ENCODE results near the gene ZNF556. TPM values are rescaled to one million over a fixed set of nuclear protein-coding genes. Genes with fewer than 3 reads are reported as not detected.

ZNF556 gene
- total RNA-seq, 4 donors from 2014 or later: not detected

DNA sequence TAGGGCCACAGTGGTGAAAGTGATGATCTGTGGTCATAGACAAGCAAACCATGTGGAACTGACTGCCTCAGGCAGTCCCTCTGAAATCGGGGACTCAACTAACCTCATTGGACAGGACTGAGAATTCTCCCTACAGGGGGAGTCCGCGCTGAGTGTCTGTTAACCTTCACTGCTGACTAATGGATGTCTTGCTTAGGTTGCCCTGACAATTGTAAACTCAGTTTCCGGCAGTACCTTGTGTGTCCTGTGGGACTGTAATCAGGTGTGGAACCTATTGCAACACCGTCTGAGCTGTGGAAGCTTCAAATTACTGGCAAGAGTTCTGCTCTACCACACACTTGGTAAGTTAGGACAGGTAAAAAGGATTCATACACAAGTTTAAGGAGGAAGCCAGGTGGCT lies 55.9 kb downstream of the ZNF556 start:
- DNase-seq: no peak
- in situ Hi-C loops (cut with MboI; ENCODE audit: low pct_ligation_motif_present in 1 of 4, low pct_unique_long_range_greater_than_20kb in 1 of 4, low sequenced_read_pairs in 3 of 4): no loop called here
- 53 to 67% methylated on average over 1 to 5 of the region's 5 CpGs for WGBS, 2 donors (ENCODE audit: low coverage in 1 of 2)

DNA sequence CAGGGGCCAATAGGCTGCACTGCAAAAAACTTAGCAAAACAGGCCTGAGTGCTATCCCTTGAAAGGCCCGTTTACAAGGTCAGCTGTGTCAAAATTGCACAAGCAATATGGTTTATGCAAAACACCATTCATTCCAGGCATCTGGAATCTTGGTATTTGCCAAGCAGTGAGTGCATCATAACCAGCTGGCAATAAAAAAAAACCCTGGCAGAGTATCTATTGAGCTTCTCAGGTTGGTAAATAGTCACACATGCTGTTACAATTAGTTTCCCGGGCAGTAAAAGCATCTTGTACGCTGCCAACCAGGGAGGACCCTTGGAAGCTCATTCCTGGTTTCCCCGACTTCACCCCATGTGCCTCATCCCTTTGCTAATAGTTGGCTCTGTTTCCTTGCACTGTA lies 56.4 kb downstream of the ZNF556 start:
- intact Hi-C loops (cut with DNase I; ENCODE audit: low total_unique reads): no loop called here
- Histone ChIP-seq H3K27ac (peak overlapping the region in 3 of 4 donors; percentile 9 to 33 (median 26)), H3K4me3 (no peak overlapping the region), H3K9me3 (no peaks in the 10 kb centered on the region), H3K4me1 (peaks cover 0 to 14% (median 10%) of the 10 kb centered on the region in 4 donors), H3K36me3 (peaks cover 0 to 9% (median 3%) of the 10 kb centered on the region in 4 donors), H3K27me3 (no peaks in the 10 kb centered on the region)
- in situ Hi-C loops (cut with MboI; ENCODE audit: low pct_ligation_motif_present in 1 of 4, low pct_unique_long_range_greater_than_20kb in 1 of 4, low sequenced_read_pairs in 3 of 4): no loop called here
- DNase-seq: no peak
- TF ChIP-seq POLR2A (IDR thresholded peaks at IDR 0.05) (no peak), EP300 (IDR thresholded peaks at IDR 0.05; ENCODE audit: low read depth) (peak; percentile 16), POLR2AphosphoS5 (IDR thresholded peaks at IDR 0.05) (peak in 2 of 3 donors; percentile 15 to 17)
- TF ChIP-seq, protein P1, sequence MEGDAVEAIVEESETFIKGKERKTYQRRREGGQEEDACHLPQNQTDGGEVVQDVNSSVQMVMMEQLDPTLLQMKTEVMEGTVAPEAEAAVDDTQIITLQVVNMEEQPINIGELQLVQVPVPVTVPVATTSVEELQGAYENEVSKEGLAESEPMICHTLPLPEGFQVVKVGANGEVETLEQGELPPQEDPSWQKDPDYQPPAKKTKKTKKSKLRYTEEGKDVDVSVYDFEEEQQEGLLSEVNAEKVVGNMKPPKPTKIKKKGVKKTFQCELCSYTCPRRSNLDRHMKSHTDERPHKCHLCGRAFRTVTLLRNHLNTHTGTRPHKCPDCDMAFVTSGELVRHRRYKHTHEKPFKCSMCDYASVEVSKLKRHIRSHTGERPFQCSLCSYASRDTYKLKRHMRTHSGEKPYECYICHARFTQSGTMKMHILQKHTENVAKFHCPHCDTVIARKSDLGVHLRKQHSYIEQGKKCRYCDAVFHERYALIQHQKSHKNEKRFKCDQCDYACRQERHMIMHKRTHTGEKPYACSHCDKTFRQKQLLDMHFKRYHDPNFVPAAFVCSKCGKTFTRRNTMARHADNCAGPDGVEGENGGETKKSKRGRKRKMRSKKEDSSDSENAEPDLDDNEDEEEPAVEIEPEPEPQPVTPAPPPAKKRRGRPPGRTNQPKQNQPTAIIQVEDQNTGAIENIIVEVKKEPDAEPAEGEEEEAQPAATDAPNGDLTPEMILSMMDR (IDR thresholded peaks at IDR 0.05): no peak
- WGBS, 2 donors (ENCODE audit: low coverage in 1 of 2): 30% methylated on average over 4 of the region's 4 CpGs; no CpG with 5 or more reads in 1 of the 2 donors

More for the DNA sequence above, 55.9 kb downstream of the ZNF556 start:
- peaks cover 0 to 14% (median 4%) of the 10 kb centered on the region in 4 donors for H3K36me3 ChIP-seq
- peak overlapping the region in 3 of 4 donors; percentile 9 to 33 (median 26) for H3K27ac ChIP-seq
- H3K4me3 ChIP-seq: no peak overlapping the region
- no peaks in the 10 kb centered on the region for H3K9me3 ChIP-seq
- TF ChIP-seq POLR2AphosphoS5 (IDR thresholded peaks at IDR 0.05) (no peak), POLR2A (IDR thresholded peaks at IDR 0.05) (no peak)
- TF ChIP-seq, protein P1 (IDR thresholded peaks at IDR 0.05): peak in 1 of 5 experiments; percentile 27
- H3K4me1 ChIP-seq: peaks cover 0 to 14% (median 10%) of the 10 kb centered on the region in 4 donors
- H3K27me3 ChIP-seq: no peaks in the 10 kb centered on the region
- intact Hi-C loops (cut with DNase I; ENCODE audit: low total_unique reads): no loop called here

DNA sequence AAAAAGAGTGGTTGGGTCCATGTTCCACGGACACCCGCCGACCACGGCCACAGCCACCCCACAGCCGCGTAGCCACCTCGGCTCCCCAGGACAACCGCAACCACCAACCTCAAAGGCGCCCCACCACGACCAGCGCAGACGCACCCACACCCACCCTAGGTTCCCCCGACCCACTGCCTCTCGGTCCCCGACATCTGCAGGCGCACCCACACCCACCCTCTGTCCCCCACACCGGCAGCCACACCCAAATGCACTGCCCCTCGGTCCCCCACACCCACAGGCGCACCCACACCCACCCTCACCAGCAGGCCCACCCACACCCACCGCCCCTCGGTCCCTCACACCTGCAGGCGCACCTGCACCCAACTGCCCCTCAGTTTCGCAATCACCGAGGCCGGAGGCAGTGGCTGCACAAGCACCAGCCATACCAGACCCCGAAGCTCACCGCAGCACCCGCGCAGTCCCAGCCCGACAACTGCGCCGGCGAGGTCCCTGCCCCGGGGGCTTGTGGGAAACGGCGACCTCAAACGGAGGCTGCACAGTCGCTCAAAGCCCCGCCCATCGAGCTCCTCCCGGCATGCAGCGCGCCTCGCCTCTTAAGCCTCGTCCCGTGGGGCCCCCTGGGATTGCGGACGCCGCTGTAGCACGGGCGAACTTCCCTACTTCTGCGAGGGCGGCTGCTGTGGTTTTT lies 59.4 kb downstream of the ZNF556 start:
- Histone ChIP-seq H3K4me3 (no peak overlapping the region), H3K9me3 (no peaks in the 10 kb centered on the region), H3K4me1 (peaks cover 0 to 14% (median 10%) of the 10 kb centered on the region in 4 donors), H3K27ac (no peak overlapping the region), H3K27me3 (no peaks in the 10 kb centered on the region), H3K36me3 (no peaks in the 10 kb centered on the region)
- in situ Hi-C loops (cut with MboI; ENCODE audit: low pct_ligation_motif_present in 1 of 4, low pct_unique_long_range_greater_than_20kb in 1 of 4, low sequenced_read_pairs in 3 of 4) (no loop called here), intact Hi-C loops (cut with DNase I; ENCODE audit: low total_unique reads) (no loop called here)
- no peak for DNase-seq
- no peak for TF ChIP-seq EP300 (IDR thresholded peaks at IDR 0.05; ENCODE audit: low read depth)
- TF ChIP-seq POLR2AphosphoS5 (IDR thresholded peaks at IDR 0.05): no peak
- no peak for TF ChIP-seq POLR2A (IDR thresholded peaks at IDR 0.05)
- TF ChIP-seq, protein P1 (IDR thresholded peaks at IDR 0.05): no peak
- 94% methylated on average over 44 of the region's 53 CpGs; no CpG with 5 or more reads in 1 of the 2 donors for WGBS, 2 donors (ENCODE audit: low coverage in 1 of 2)

DNA sequence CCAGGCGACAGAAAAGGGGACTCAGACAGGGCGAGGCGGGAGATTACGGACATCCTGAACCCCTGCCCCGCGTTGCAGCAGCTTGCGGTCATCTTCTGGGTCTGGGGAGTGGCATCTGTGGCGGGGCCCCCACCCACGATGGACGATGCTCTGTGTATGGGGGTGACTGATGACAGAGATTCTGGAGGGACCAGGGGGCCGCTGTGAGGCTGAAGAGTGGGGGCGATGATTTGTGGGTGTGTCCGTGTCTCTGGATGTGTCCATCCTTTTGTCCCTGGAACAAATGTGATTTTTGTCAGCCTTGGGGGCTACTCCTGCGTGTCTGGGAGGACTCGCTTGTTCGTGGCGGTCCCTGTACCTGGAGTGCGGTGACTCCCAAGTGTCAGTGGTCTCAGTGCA lies 59.9 kb downstream of the ZNF556 start:
- WGBS, 2 donors (ENCODE audit: low coverage in 1 of 2): 95 to 96% methylated on average over 4 to 18 of the region's 18 CpGs
- Histone ChIP-seq H3K4me3 (no peak overlapping the region), H3K4me1 (peaks cover 0 to 14% (median 10%) of the 10 kb centered on the region in 4 donors), H3K27me3 (no peaks in the 10 kb centered on the region), H3K27ac (no peak overlapping the region), H3K36me3 (peaks cover 0 to 2% (median 0%) of the 10 kb centered on the region in 4 donors), H3K9me3 (peaks cover under 1 to 2% of the 10 kb centered on the region in 2 donors)
- in situ Hi-C loops (cut with MboI; ENCODE audit: low pct_ligation_motif_present in 1 of 4, low pct_unique_long_range_greater_than_20kb in 1 of 4, low sequenced_read_pairs in 3 of 4) (no loop called here), intact Hi-C loops (cut with DNase I; ENCODE audit: low total_unique reads) (no loop called here)
- DNase-seq: no peak
- TF ChIP-seq POLR2AphosphoS5 (IDR thresholded peaks at IDR 0.05): no peak

Other genes starting within 250 kb of the ZNF556 start
- gene GNG7, start 164.6 kb upstream of the ZNF556 start, total RNA-seq: 10 to 100 TPM in 1 of 4 donors, 1 to 10 TPM in 3; 1.6 to 13.1 (median 4.0) TPM
- 1 to 10 TPM in 1 of 4 donors, under 1 TPM in 2, not detected in 1; 0.41 to 1.4 (median 0.64) TPM for gene DIRAS1, start 146.0 kb upstream of the ZNF556 start, total RNA-seq
- gene SLC39A3, start 127.3 kb upstream of the ZNF556 start, total RNA-seq: 10 to 100 TPM; 10.1 to 40.4 (median 24.7) TPM
- 10 to 100 TPM; 37.0 to 66.6 (median 47.5) TPM for gene SGTA, start 84.1 kb upstream of the ZNF556 start, total RNA-seq
- 100 to 1,000 TPM in 1 of 4 donors, 10 to 100 TPM in 3; 32.9 to 149 (median 42.0) TPM for gene THOP1, start 81.8 kb upstream of the ZNF556 start, total RNA-seq
- gene ZNF554, start 47.5 kb upstream of the ZNF556 start, total RNA-seq: 10 to 100 TPM in 1 of 4 donors, 1 to 10 TPM in 2, under 1 TPM in 1; 0.75 to 10.2 (median 4.9) TPM
- gene ZNF555, start 25.9 kb upstream of the ZNF556 start, total RNA-seq: 1 to 10 TPM; 2.6 to 6.4 (median 3.9) TPM
- gene ZNF57, start 33.6 kb downstream of the ZNF556 start, total RNA-seq: 10 to 100 TPM in 3 of 4 donors, 1 to 10 TPM in 1; 1.2 to 22.1 (median 14.1) TPM
- gene ZNF77, start 77.6 kb downstream of the ZNF556 start, total RNA-seq: 1 to 10 TPM in 3 of 4 donors, not detected in 1; 4.2 to 9.3 (median 5.1) TPM
- not detected for gene TLE6, start 110.2 kb downstream of the ZNF556 start, total RNA-seq
- 10 to 100 TPM; 31.4 to 70.0 (median 47.5) TPM for gene TLE2, start 161.9 kb downstream of the ZNF556 start, total RNA-seq
- gene TLE5, start 195.2 kb downstream of the ZNF556 start, total RNA-seq: 100 to 1,000 TPM; 307 to 561 (median 400) TPM
- 100 to 1,000 TPM; 160 to 467 (median 242) TPM for gene GNA11, start 227.0 kb downstream of the ZNF556 start, total RNA-seq

Data from transverse colon (tissue), 4 donors.